HG03196 (cell line): ENCODE data around the gene SF3B6.
A peak's percentile ranks its signal among the peaks of the same experiment; 100 is the strongest.
"Not testable (repeated sequence)": the region's sequence is repeated elsewhere in the genome, so short reads cannot be mapped to it uniquely, and the experiment has no call there.

Experiments
- ATAC-seq: cut with Tn5 transposase; IDR thresholded peaks from one replicate; pipeline ENCODE4 v1.9.1; 2021; ENCODE audit not compliant: unreplicated experiment

Gene SF3B6

GRCh38 chr2:24075915-24076848, at the start of gene SF3B6:
TSS of gene SF3B6 (minus strand) at chr2:24076326. CDS start at chr2:24076229, 97 bp downstream.
- ATAC-seq: peak; percentile 93

GRCh38 chr2:24123922-24124580, 47.9 kb upstream of the SF3B6 start:
- ATAC-seq: peak; percentile 10

- peak; percentile 91 for ATAC-seq
These were observed 47.2 kb upstream of the SF3B6 start, which contains the start of the genes FAM228B and PFN4 for GRCh38 chr2:24123195-24123921. TSS of gene FAM228B (plus strand) at chr2:24123469. CDS start at chr2:24124362, 893 bp downstream. TSS of gene PFN4 (minus strand) at chr2:24123334. CDS start at chr2:24122535, 799 bp downstream.

DNA sequence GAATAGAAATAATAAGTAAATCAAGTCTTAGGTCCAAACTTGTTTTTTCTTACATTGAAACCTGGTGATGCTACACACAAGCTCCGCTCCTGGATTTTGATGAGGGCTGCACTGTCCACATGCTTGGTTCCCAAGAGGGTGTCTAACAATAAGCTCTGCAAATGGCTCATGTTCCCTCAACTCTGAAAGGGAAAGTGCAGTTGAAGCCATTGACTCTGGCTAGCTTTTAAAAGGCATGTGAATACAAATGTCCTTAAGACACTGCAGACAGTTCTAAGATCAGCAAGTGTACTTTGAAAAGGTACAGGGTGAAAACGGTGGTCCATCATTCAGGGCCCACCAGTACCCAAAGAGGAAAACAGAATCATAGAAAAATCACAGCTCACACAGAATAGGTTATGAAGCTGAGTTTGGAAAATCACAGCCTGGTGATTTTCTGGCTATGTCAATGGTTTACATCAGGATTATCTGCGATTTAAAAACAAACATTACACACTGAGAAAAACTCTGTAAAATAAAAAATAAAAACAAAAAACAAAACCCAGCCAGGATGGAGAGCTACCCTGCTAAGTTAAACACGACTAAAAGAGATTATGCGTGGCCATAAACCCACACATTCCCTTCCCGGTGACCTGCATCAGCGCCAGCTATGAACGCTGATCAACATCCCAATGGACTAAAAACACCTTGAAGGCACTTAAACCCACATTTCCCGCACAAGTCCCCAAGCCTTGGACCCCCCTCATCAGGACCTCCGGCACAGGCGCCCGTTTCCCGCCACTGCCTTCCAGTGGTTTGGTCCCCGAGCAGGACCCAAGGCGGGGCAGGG, 46.5 kb upstream of the SF3B6 start:
- no peak for ATAC-seq

DNA sequence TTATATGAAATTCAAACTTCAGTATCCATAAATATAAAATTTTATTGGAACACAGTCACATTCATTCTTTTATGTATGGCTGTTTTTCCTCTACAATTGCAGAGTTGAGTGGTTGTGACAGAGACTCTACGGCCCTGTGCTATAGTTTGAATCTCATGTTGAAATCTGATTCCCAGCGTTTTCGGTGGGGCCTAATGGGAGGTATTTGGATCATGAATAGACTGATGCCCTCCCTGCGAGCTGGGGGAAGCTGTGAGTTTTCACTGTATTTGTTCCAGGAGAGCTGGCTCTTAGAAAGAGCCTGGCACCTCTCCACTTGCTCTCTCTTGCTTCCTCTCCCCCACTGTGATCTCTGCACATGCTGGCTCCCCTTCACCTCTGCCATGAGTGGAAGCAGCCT, 45.3 kb upstream of the SF3B6 start:
- ATAC-seq: no peak

DNA sequence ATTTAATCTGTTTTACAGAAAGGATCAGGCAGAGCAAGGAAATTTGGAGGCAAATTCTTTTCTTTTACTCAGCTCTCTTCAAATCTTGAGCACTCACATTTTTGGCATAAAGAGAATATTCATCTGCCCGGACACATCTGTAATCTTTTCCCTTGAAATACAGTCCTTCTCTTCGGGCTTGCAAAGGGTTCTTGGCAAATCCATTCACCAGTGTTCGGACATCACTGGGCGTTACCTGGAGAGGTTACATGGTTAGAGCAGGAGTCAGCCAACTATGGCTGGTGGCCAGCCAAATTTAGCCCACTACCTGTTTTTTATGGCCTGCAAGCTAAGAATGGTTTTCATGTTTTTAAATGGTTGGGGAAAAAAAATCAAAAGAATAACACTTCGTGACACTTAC, 44.9 kb upstream of the SF3B6 start:
- ATAC-seq: no peak

DNA sequence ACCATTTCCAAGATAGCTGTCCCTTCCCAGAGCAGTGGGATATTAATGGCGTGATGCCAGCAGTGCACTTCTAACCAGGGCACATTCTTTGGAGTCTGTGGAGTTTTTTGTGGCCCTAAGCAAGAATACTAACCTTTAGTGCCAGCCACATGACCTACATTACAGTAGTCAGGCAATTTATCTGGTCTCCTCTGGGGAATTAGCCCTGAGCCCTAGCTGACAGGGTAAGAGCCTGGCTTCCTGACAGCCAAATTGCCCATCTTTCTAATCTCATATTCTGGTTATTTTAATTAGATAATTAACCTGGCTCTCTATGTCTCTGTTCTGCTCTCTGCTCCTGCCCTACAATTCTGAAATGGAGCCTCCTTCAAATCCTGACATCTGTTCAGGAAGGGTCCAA, 41.8 kb upstream of the SF3B6 start:
- no peak for ATAC-seq

DNA sequence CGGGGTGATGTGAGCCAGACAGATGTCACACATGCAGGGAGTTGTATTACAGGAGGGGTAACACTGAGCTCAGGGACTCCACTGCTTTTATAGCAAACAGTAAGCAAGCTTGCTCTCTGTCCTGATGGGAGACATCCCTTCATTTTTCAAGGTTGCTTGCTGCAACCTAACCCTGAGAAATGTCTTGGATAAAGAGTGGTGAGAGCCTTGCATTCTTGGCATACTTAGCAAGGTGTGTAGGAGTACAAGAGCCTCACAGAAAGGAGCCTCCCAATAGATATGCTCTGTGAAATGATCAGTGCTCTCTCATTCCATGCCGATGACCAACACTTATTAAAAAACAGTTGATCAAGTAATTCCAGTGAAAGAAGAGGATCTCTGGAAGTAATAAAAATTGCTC, 38.9 kb upstream of the SF3B6 start:
- ATAC-seq: no peak

DNA sequence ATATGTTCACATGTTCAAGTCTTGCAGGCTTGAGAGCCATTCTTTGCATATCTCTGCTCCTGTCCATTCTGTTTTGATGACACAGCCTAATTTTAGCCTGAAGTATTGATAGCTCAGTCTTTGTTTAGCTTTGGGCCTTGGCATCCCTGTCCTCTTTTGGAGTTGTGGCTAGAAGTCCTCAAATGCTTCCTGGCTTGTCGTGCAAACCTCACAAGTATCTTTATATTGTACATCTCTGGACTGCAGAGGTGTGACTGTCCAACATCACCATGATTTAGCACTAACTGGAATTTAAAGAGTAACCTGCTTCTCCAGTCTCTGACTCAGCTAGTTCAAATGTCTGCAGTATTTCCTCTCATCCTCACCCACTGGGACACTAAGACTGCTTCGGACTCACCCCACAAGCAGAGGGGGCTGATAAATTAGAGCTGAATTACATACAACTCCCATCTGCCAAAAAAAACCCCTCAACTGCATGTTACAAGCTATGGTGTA, 35.3 kb upstream of the SF3B6 start:
- no peak for ATAC-seq

- ATAC-seq: no peak
These were observed 34.7 kb upstream of the SF3B6 start for GRCh38 chr2:24110660-24111303.

GRCh38 chr2:24109431-24109830, 33.3 kb upstream of the SF3B6 start:
- ATAC-seq: not testable (repeated sequence)

DNA sequence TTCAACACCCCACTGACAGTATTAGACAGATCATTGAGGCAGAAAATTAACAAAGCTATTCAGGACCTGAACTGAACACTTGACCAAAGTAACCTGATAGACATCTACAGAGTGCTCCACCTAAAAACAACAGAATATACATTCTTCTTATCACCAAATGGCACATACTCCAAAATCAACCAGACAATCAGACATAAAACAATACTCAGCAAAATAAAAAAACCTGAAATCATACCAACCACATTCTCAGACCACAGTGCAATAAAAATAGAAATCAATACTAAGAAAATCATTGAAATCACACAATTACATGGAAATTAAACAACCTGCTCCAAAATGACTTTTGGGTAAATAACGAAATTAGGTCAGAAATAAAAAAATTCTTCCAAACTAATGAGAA, 31.2 kb upstream of the SF3B6 start:
- ATAC-seq: no peak

DNA sequence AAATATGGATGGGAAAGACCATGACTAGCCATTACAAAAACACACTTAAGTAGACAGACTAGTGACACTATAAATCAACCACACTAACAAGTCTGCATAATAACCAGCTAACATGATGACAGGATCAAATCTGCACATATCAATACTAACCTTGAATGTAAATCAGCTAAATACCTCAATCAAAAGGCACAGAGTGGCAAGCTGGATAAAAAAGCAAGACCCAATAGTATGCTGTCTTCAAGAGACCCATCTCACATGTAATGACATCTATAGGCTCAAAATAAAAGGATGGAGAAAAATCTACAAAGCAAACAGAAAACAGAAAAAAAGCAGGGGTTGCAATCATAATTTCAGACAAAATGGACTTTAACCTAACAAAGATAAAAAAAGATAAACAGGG, 30.7 kb upstream of the SF3B6 start:
- no peak for ATAC-seq

GRCh38 chr2:24105816-24106215, 29.7 kb upstream of the SF3B6 start:
- ATAC-seq: no peak

DNA sequence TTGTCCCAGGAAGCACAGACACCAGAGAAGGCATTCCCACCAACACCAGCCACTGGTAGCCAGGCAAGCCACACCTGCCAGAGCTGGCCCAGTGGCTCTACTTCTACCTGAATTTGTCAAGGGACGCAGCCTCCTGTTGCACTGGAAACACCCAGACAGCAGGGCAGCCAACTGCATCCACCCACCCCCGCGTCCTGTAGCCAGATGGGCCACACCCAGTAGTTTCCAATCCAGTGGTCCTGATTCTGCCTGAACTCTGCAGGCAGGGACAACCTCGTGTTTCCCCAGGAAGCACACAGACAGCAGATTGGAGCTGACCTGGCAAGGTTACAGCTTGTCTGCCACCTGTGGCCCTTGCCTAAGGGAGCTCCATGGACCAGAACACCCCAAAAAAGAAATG, 28.8 kb upstream of the SF3B6 start:
- no peak for ATAC-seq

DNA sequence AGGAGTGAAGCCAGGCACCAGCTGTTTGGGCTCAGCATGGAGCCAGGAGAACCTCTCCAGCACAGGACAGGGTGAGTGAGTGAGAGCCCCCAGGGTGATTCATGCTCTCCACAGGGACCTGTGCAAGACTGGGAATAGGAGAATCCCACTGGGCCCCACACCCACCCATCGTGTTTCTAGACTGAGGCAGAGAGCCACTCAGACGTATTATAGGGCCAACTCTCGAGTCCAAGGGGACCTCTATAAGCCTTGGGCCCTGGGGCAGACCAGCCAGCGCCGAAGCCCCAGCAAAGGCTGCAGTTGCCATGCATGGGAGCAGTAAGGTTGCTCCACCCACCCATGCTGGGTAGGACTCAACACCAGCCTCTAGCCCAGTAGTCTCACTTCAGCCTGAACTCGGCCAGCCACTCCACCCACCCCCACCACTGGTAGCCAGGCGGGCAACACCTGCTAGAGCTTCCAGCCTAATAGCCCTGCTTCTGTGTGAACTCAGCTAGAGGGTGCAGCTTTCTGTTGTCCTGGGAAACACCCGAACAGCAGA, 28.1 kb upstream of the SF3B6 start:
- ATAC-seq: no peak

GRCh38 chr2:24102677-24103076, 26.6 kb upstream of the SF3B6 start:
- no peak for ATAC-seq

DNA sequence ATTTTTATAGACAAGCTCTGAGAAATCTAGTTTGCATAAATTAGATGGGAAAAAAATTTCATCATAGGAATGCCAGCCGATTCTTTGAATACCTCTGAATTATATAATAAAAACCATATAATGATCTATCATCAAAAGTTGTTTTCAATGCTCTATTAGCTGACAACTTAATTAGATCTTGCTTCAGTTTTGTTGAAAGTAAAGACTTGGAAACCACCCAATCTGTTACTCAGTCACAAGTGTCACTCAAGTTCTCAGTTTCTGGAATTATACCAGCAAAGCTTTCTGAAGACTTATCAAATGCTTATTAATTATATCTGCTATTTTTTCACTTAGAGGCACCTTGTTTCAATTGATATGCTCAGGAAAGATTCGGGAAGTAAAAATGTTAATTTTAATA, 25.9 kb upstream of the SF3B6 start:
- ATAC-seq: no peak

- not testable (repeated sequence) for ATAC-seq
These were observed 24.6 kb upstream of the SF3B6 start for GRCh38 chr2:24100732-24101131.
